GM12891 (cell line): ENCODE measurements around the gene GAA.
"Not testable (repeated sequence)": the region's sequence is repeated elsewhere in the genome, so short reads cannot be mapped to it uniquely, and the experiment has no call there.

ENCODE experiments used
- DNase-seq: peaks from one replicate; pipeline ENCODE4 v3.0.0; 2011; ENCODE audit warnings: low spot score; ENCODE audit not compliant: insufficient read length
- FAIRE-seq: peaks from 2 replicates; lab custom pipeline; 2011; peaks lifted over from hg19 to GRCh38; lab: Jason Lieb, UNC
- PAX5 ChIP-seq: IDR thresholded peaks from 2 replicates; pipeline ENCODE4 v1.6.1; 2011; ENCODE audit warnings: low read length, moderate library complexity, mild to moderate bottlenecking; ENCODE audit not compliant: insufficient read depth, severe bottlenecking
- POLR2A ChIP-seq: IDR thresholded peaks from 2 replicates; pipeline ENCODE4 v1.6.1; 2011; ENCODE audit warnings: low read depth, low read length, control low read depth
- POLR2AphosphoS5 ChIP-seq: IDR thresholded peaks from 2 replicates; pipeline ENCODE4 v1.6.1; 2011; ENCODE audit warnings: low read depth, low read length, control low read depth
- POU2F2 ChIP-seq: IDR thresholded peaks from 2 replicates; pipeline ENCODE4 v1.6.1; 2011; ENCODE audit warnings: low read depth, mild to moderate bottlenecking, control low read depth, low read length, moderate library complexity
- SPI1 ChIP-seq: IDR thresholded peaks from 2 replicates; pipeline ENCODE4 v1.6.1; 2011; ENCODE audit warnings: low read depth, low read length, control low read depth
- TAF1 ChIP-seq: IDR thresholded peaks from 2 replicates; pipeline ENCODE4 v1.6.1; 2011; ENCODE audit warnings: low read depth, low read length, control low read depth

Gene GAA

DNA sequence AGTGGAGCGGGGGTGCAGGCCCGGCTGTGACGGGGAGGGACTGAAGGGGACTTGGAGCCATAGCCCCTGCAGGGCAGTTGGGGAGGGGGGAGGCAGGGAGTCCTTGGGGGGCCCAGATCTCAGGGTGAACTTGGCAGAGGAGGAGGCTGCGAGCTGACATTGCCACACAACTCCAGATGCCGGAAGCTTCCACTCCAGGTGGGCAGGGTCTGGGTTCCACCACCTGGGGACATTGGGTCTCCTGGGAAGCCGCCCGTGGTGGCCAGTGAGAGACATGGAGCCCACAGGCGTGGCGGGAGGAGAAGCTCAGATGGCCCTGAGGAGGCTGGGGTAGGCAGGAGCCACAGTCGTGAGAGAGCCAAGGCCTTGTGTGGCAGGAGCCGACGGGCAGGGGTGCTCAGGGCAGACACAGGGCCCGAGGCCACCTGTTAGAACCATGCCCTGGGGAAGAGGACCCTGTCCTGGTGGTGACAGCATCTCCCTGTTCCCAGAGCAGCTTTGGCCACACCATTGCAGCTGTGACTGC is 18.2 kb upstream of the GAA start:
- DNase-seq (no peak), FAIRE-seq (no peak)

DNA sequence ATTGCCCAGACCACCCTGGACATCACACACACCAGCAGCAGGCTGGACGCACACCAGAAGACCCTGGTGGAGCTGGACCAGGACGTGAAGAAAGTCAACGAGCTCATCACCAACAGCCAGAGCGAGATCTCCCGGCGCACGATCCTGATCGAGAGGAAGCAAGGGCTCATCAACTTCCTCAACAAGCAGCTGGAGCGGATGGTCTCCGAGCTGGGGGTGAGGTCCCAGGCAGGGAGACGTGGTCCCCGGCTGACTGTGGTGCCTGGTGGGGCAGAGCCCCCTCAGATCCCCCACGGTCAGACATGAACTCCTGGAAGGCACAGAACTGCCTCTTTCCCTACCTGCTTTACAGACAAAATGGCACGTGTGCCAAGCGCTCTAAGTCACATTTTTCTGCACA is 16.6 kb upstream of the GAA start:
- no peak for TF ChIP-seq POLR2AphosphoS5
- no peak for TF ChIP-seq POU2F2
- TF ChIP-seq TAF1: no peak
- no peak for FAIRE-seq
- no peak for DNase-seq

More for the DNA sequence above, 18.2 kb upstream of the GAA start:
- no peak for TF ChIP-seq POLR2A
- no peak for TF ChIP-seq POU2F2
- TF ChIP-seq POLR2AphosphoS5: no peak
- no peak for TF ChIP-seq TAF1
- no peak for TF ChIP-seq PAX5
- no peak for TF ChIP-seq SPI1

DNA sequence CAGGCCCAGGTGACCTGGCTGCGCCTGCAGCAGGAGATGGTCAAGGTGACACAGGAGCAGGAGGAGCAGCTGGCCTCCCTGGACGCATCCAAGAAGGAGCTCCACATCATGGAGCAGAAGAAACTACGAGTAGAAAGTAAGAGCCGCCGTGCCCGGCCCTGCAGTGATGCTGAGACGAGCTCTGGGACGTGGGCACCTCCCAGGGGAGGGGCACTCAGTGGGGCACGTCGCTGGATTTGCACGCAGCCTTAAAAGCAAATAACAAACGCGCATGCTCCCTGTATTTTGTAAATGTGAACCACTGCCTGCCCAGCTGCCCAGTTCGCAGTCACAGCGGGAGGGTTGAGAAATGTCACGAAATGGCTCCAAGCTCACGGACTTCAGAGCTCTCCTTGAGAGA is 15.3 kb upstream of the GAA start:
- TF ChIP-seq POLR2A (no peak), POU2F2 (no peak), PAX5 (no peak), SPI1 (no peak), POLR2AphosphoS5 (no peak), TAF1 (no peak)
- DNase-seq (no peak), FAIRE-seq (no peak)

DNA sequence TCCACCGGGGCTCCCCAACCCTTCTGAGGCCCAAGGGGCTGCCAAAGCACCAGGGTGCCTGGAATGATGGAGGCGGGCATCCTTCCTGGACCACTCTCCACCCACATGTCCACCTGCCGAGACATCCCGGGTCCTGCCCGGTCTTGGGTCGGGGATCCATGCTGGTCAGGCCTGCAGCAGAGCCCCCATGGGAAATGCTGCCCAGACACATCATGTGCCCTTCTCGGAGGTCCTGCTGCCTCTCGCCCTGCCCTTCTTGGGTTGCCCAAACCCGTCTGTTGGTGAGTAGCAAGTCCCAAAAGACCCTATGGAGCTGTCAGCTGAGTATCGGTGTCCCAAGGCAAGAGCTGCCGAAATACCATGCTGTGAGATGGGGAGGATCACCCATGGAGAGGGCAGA is 14.8 kb upstream of the GAA start:
- FAIRE-seq (no peak), DNase-seq (no peak)
- no peak for TF ChIP-seq POLR2A
- no peak for TF ChIP-seq POU2F2
- no peak for TF ChIP-seq PAX5
- no peak for TF ChIP-seq POLR2AphosphoS5
- no peak for TF ChIP-seq SPI1
- TF ChIP-seq TAF1: no peak

DNA sequence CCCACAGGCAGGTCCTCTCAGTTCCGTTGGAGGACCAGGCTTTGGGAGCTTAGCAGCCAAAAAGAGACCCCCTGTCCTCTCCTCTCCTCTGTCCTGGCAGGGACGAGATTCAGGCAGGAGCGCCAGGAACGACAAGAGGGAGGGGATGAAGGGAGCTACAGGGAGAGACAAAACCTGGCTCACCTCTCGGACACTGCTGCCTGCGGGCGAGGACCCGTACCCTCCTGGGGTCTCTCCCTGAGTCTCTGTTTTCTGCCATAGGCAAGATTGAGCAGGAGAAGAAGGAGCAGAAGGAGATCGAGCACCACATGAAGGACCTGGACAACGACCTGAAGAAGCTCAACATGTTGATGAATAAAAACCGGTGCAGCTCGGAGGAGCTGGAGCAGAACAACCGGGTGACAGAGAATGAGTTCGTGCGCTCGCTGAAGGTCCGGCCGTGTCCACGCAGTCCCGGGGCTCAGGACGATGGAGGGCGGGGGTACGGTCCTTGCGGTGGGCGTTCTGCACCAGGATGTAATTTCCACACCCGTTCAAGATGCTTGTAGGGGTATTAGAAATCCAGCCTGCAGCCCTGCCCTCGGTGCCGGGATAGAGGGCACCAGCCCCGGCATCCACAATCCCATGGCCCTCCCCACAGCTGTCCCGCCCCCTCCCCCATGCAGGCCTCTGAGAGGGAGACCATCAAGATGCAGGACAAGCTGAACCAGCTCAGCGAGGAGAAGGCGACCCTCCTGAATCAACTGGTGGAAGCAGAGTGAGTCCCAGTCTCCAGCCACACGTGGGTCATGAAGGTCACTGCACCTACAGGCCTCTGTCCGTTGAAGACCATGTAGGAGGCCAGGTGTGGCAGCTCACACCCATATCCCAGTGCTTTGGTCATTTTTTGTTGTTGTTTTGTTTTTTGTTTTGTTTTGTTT is 13.8 kb upstream of the GAA start:
- FAIRE-seq: no peak
- TF ChIP-seq POLR2AphosphoS5 (no peak), TAF1 (no peak), POLR2A (no peak), PAX5 (no peak), SPI1 (no peak), POU2F2 (no peak)
- DNase-seq: no peak

DNA sequence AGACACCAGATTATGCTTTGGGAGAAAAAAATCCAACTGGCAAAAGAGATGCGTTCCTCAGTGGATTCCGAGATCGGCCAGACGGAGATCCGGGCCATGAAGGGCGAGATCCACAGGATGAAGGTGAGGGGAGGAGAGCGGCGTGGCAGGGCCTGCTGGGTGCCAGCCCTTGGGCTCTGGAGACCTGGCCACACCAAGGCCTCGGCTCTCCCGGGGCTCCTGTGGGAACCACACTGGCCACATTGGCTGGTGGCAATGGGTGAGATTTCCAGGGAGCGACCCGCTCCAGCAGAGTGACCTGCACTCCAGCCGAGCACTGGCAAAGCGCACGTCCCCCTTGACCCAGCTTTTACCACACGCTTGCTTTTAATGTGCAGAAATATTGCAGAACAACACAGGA is 11.6 kb upstream of the GAA start:
- TF ChIP-seq SPI1 (no peak), POU2F2 (no peak), TAF1 (no peak), POLR2AphosphoS5 (no peak), PAX5 (no peak), POLR2A (no peak)
- no peak for DNase-seq
- no peak for FAIRE-seq

DNA sequence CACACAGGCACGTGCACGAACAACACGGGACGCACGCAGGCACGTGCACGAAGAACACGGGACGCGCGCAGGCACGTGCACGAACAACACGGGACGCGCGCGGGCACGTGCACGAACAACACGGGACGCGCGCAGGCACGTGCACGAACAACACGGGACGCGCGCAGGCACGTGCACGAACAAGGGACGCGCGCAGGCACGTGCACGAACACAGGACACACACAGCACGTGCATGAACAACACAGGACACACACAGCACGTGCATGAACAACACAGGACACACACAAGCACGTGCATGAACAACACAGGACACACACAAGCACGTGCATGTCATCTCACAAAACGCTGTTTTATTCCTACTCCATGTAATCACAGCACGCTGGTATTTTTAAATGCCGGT is 11.2 kb upstream of the GAA start:
- FAIRE-seq, DNase-seq: not testable (repeated sequence)

DNA sequence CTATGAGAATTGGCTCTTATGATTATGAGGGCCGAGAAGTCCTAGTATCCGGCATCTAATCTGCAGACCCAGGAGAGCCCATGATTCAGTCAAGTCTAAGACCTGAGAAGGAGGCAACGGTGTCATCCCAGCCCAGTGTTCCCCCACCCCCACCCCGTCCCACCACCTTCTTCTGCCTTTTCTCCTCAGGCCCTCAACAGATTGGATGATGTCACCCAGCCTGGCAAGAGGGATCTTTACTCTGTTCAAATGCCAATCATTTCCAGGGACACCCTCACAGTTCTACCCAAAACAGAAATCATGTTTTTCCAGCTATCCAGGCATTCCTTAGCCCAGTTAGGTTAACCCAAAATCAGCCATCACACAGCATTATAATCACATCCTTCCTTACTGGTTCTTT is 10.0 kb upstream of the GAA start:
- DNase-seq (no peak), FAIRE-seq (no peak)
- no peak for TF ChIP-seq PAX5
- TF ChIP-seq POLR2A: no peak
- TF ChIP-seq TAF1: no peak
- no peak for TF ChIP-seq SPI1
- TF ChIP-seq POU2F2: no peak
- TF ChIP-seq POLR2AphosphoS5: no peak

DNA sequence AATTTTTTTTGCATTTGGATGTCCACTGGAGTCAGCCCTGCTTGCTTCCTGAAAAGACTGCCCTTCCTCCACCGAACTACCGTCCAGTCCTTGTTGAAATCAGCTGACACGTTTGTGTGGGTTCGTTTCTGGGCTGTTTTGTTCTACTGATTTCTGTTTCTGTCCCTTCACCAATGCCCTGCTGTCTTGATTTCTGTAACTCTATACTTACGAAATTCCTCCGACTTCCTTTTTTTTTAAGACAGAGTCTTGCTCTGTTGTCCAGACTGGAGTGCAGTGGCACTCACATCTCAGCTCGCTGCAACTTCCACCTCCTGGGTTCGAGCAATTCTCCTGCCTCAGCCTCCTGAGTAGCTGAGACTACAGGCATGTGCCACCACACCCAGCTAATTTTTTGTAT is 8.4 kb upstream of the GAA start:
- DNase-seq (no peak), FAIRE-seq (no peak)
- TF ChIP-seq PAX5 (no peak), POU2F2 (no peak), POLR2A (no peak), POLR2AphosphoS5 (no peak), SPI1 (no peak), TAF1 (no peak)
